ENCODE data around the gene HOXC9. TPM values are rescaled to one million over a fixed set of nuclear protein-coding genes. Genes with fewer than 3 reads are reported as not detected.

HOXC9 gene
- total RNA-seq, 1 experiment from 2014 or later, result not detected

- H3K9ac ChIP-seq (ENCODE audit: extremely low read depth, insufficient read length, low read length), result no peak overlapping the region
- H2AFZ ChIP-seq (ENCODE audit: low read length), result no peak overlapping the region
- H3K79me1 ChIP-seq (ENCODE audit: insufficient read depth, low read depth, low read length, poor library complexity, severe bottlenecking), result no peaks in the 10 kb centered on the region
- H3K79me2 ChIP-seq (ENCODE audit: insufficient read depth, low read length), result no peaks in the 10 kb centered on the region
- no peak overlapping the region for H2BK15ac ChIP-seq (ENCODE audit: low read depth, low read length)
- no peak overlapping the region for H3K14ac ChIP-seq (ENCODE audit: insufficient read depth, low read length)
- H3K9me3 ChIP-seq (ENCODE audit: control insufficient read depth, low read depth, low read length), result no peaks in the 10 kb centered on the region
- no peak overlapping the region for H4K91ac ChIP-seq (ENCODE audit: insufficient read length, low read depth, low read length)
- no peak overlapping the region for H2AK5ac ChIP-seq (ENCODE audit: insufficient read length, low read length)
- H4K8ac ChIP-seq (replicated peaks; ENCODE audit: insufficient read length, low read depth, low read length), result no peak overlapping the region
- peaks cover 100% of the 10 kb centered on the region for H3K27me3 Mint-ChIP-seq (ENCODE audit: low read depth)
- H4K20me1 ChIP-seq (ENCODE audit: control insufficient read depth, insufficient read depth, insufficient read length), result no peaks in the 10 kb centered on the region
- no peak overlapping the region for H2BK12ac ChIP-seq (ENCODE audit: insufficient read length, low read depth, low read length)
- H2BK20ac ChIP-seq (ENCODE audit: low read depth, low read length, poor library complexity, severe bottlenecking), result no peak overlapping the region
- H3K27ac Mint-ChIP-seq, result no peak overlapping the region
- DNase-seq, result no peak
- no peak overlapping the region for H3K4ac ChIP-seq (ENCODE audit: low read depth, low read length)
- H2BK120ac ChIP-seq (ENCODE audit: low read depth, low read length, poor library complexity, severe bottlenecking), result no peak overlapping the region
- peaks cover 91% of the 10 kb centered on the region for H3K27me3 ChIP-seq (ENCODE audit: insufficient read depth, low read length)
- H3K9me3 Mint-ChIP-seq, result peaks cover 0 to under 1% of the 10 kb centered on the region in 2 experiments; a peak in 2 of 5 replicates
- H3K18ac ChIP-seq (ENCODE audit: insufficient read length, low read depth, low read length), result no peak overlapping the region
- H3T11ph ChIP-seq (ENCODE audit: low read length), result no peak overlapping the region
- no peaks in the 10 kb centered on the region for H3K4me1 ChIP-seq (ENCODE audit: insufficient read depth, low read length)
- H3K36me3 Mint-ChIP-seq (ENCODE audit: insufficient read depth in 1 of 3, low read depth in 3 of 3), result no peaks in the 10 kb centered on the region
- H3K4me2 ChIP-seq (ENCODE audit: insufficient read depth, insufficient read length, low read length), result no peak overlapping the region
- H3K4me3 Mint-ChIP-seq, result peak overlapping the region in 1 of 2 experiments; percentile 50; a peak in 1 of 5 replicates
- no peak overlapping the region for H3K27ac ChIP-seq (ENCODE audit: insufficient read length, low read depth, low read length)
- WGBS (ENCODE audit: extremely low coverage, insufficient read length, low lambda C conversion rate), result no CpG with 5 or more reads among the region's 25 CpGs
- no peak for TF ChIP-seq CTCF (conservative IDR thresholded peaks at IDR 0.05)
- H3K23me2 ChIP-seq (ENCODE audit: insufficient read length, low read depth, low read length, poor library complexity, severe bottlenecking), result peaks cover 10% of the 10 kb centered on the region
- peaks cover 13 to 28% of the 10 kb centered on the region in 2 experiments for H3K4me1 Mint-ChIP-seq
- no peak overlapping the region for H4K5ac ChIP-seq (ENCODE audit: insufficient read length, low read depth, low read length)
- H2BK5ac ChIP-seq (ENCODE audit: insufficient read length, low read length), result no peak overlapping the region
- no peak overlapping the region for H3K23ac ChIP-seq (ENCODE audit: insufficient read length, low read depth, low read length)
- H3K56ac ChIP-seq (ENCODE audit: insufficient read length, low read depth, low read length), result no peak overlapping the region
Observed at GRCh38 chr12:54016478-54016964, 16.6 kb downstream of the HOXC9 start.
